ENCODE results near the gene CCL18.
"Not testable (repeated sequence)": the region's sequence is repeated elsewhere in the genome, so short reads cannot be mapped to it uniquely, and the experiment has no call there.

DNA sequence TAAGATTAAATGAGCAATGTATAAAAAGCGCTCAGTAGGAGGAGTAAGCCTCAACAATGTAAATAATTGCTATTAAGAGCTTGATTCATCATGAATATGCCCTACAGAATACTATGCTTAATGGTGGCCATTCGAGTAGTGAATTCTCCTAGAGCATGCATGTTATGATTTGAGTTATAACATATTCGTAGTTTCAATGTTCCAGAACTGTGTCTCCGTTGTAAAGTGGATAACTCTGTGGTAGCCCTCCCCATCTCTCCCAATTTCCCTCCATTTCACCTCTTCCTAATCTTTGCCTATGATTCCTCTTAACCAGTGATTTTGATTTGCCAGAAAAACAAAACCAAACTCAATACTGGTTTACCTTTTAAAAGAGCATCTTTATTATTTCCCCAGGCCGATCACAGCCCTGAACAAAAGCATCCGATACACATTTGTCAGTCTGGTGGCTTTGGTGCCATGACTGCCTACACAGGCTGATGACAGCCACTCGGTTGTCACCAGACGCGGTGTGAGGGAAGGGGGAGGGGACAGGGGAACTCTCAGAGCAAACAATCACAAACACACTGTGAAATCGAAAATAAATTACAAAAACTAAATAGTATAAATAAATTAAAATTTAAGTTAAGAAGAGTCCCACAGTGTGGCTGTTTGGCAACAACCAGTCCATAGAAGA is 24.0 kb downstream of the CCL18 start:
- TF ChIP-seq, protein P1, sequence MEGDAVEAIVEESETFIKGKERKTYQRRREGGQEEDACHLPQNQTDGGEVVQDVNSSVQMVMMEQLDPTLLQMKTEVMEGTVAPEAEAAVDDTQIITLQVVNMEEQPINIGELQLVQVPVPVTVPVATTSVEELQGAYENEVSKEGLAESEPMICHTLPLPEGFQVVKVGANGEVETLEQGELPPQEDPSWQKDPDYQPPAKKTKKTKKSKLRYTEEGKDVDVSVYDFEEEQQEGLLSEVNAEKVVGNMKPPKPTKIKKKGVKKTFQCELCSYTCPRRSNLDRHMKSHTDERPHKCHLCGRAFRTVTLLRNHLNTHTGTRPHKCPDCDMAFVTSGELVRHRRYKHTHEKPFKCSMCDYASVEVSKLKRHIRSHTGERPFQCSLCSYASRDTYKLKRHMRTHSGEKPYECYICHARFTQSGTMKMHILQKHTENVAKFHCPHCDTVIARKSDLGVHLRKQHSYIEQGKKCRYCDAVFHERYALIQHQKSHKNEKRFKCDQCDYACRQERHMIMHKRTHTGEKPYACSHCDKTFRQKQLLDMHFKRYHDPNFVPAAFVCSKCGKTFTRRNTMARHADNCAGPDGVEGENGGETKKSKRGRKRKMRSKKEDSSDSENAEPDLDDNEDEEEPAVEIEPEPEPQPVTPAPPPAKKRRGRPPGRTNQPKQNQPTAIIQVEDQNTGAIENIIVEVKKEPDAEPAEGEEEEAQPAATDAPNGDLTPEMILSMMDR (IDR thresholded peaks at IDR 0.05), result not testable (repeated sequence)
- TF ChIP-seq POLR2AphosphoS5, TCF7L2 (IDR thresholded peaks at IDR 0.05; ENCODE audit: low read depth, low read length): not testable (repeated sequence)
